GM12873 (cell line): ENCODE results near the gene NARF.

ENCODE experiments used
- CTCF ChIP-seq: IDR thresholded peaks from 2 replicates; pipeline ENCODE4 v1.5.1; 2012; ENCODE audit warnings: low read depth, mild to moderate bottlenecking, moderate library complexity, low read length, control low read depth; ENCODE audit not compliant: insufficient read depth; ENCODE audit errors: missing control alignments

Gene NARF

GRCh38 chr17:82463925-82464566 lies 5.5 kb downstream of the NARF start:
- no peak for TF ChIP-seq CTCF

- no peak for TF ChIP-seq CTCF
Measured at GRCh38 chr17:82464567-82464929, 6.0 kb downstream of the NARF start.

- no peak for TF ChIP-seq CTCF
Measured at GRCh38 chr17:82465023-82465603, 6.6 kb downstream of the NARF start.

- TF ChIP-seq CTCF, result no peak
Measured at GRCh38 chr17:82468692-82469091, 10.2 kb downstream of the NARF start.

GRCh38 chr17:82470065-82470464 lies 11.5 kb downstream of the NARF start:
- no peak for TF ChIP-seq CTCF

- no peak for TF ChIP-seq CTCF
Measured at GRCh38 chr17:82474223-82475010, 15.9 kb downstream of the NARF start.

GRCh38 chr17:82475458-82475857 lies 16.9 kb downstream of the NARF start:
- no peak for TF ChIP-seq CTCF
